SU-DHL-6 (cell line): Measurements from ENCODE around the gene INTS1.

ENCODE experiments used
- H2AFZ ChIP-seq: fragments of 200-600 bp; sonication (generic); 2 replicates; pipeline ENCODE4 v1.6.1; 2014; ENCODE audit warnings: low read depth, mild to moderate bottlenecking, moderate library complexity, mixed read lengths, antibody characterized with exemption, low read length; ENCODE audit not compliant: severe bottlenecking
- H3F3A ChIP-seq: fragments of 200-600 bp; shearing (Covaris generic); 2 replicates; pipeline ENCODE4 v1.6.0; 2016; ENCODE audit warnings: antibody characterized with exemption, mild to moderate bottlenecking; ENCODE audit not compliant: insufficient read depth
- H3K27ac ChIP-seq: fragments of 200-600 bp; sonication (generic); 2 replicates; pipeline ENCODE4 v1.5.1; 2016; ENCODE audit warnings: low read depth, mild to moderate bottlenecking, low read length, moderate library complexity, mixed read lengths
- H3K27me3 ChIP-seq: fragments of 200-600 bp; sonication (generic), shearing (Covaris generic); 2 replicates; pipeline ENCODE4 v1.6.0; 2014; ENCODE audit warnings: mild to moderate bottlenecking, low read length
- H3K36me3 ChIP-seq: fragments of 200-600 bp; sonication (generic); 2 replicates; pipeline ENCODE4 v1.6.1; 2014; ENCODE audit warnings: mild to moderate bottlenecking, low read length, mixed read lengths
- H3K4me2 ChIP-seq: fragments of 300-600, 200-600 bp; shearing (Covaris generic), sonication (generic); 2 replicates; pipeline ENCODE4 v1.6.0; 2014; ENCODE audit warnings: low read length, low read depth, mild to moderate bottlenecking; ENCODE audit not compliant: poor library complexity, severe bottlenecking
- H3K4me3 ChIP-seq: fragments of 200-600 bp; sonication (generic); 2 replicates; pipeline ENCODE4 v1.5.1; 2014; ENCODE audit warnings: antibody characterized with exemption, low read length, mild to moderate bottlenecking, mixed read lengths; ENCODE audit not compliant: insufficient read depth, poor library complexity, severe bottlenecking
- H3K79me2 ChIP-seq: fragments of 200-600 bp; sonication (generic); 2 replicates; pipeline ENCODE4 v1.6.1; 2014; ENCODE audit warnings: mild to moderate bottlenecking, low read length, moderate library complexity; ENCODE audit not compliant: insufficient read depth
- H3K9ac ChIP-seq: fragments of 200-600 bp; sonication (generic); 2 replicates; pipeline ENCODE4 v1.7.0; 2014; ENCODE audit warnings: mild to moderate bottlenecking, low read length
- H3K9me2 ChIP-seq: fragments of 200-600 bp; sonication (generic); replicated peaks from 2 replicates; pipeline ENCODE4 v1.6.1; 2014; ENCODE audit warnings: low read length; ENCODE audit not compliant: insufficient read depth
- H3K9me3 ChIP-seq: fragments of 200-600 bp; sonication (generic); 2 replicates; pipeline ENCODE4 v1.6.1; 2014; ENCODE audit warnings: low read length, mixed read lengths; ENCODE audit not compliant: insufficient read depth
- H4K20me1 ChIP-seq: fragments of 200-600 bp; sonication (generic); 2 replicates; pipeline ENCODE4 v1.6.1; 2014; ENCODE audit warnings: low read depth, mild to moderate bottlenecking, antibody characterized with exemption, low read length, moderate library complexity, mixed read lengths
- EZH2phosphoT487 ChIP-seq: fragments of 200-600 bp; sonication (generic), shearing (Covaris generic); conservative IDR thresholded peaks from 2 replicates; pipeline ENCODE4 v1.6.1; 2018; ENCODE audit warnings: mild to moderate bottlenecking, antibody characterized with exemption, low read length, moderate library complexity, mixed read lengths
- TF ChIP-seq, protein P1 (sequence below): fragments of 200-600 bp; sonication (generic); IDR thresholded peaks from one replicate; pipeline ENCODE4 v1.5.1; 2017; ENCODE audit warnings: antibody characterized with exemption, mild to moderate bottlenecking, low read length, moderate library complexity; ENCODE audit not compliant: insufficient read depth, poor library complexity, severe bottlenecking

The INTS1 gene

DNA sequence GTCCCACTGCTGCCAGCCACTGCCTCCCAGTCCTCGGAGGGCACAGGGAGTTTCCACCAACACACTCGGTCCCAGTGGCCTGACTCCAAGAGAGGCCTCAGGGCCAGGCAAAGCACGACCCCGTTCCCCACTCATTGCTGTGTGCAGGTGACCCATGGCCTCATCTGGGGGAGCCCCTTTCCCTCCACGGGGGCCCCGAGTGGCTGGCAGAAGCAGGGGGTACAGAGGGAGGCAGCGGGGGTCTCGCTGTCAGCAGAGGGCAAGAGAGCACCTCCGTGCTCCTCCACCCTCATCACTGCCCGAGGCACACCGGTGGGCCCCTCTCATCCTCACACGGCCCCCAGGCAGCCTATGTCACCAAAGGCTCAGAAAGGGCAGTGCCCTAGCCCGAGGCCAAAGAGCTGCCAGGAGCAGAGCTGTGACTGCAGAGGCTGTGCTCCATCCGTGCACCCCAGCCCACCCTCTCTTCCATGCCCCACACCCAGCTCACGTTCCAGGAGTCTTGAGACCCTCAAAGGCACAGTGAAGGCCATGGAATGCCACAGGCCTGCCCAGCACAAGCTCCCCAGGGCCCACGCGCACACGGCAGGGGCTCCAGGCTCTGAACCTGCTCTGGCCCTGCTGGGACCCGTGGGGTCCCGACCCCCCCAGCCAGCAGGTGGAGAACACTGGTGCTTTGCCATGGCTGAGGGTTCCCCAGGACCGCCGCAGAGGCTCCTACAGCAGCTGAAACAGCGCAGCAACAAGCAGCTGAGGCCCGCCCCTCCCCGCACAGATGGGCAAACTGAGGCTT lies 70.9 kb downstream of the INTS1 start:
- H3K36me3 ChIP-seq: no peaks in the 10 kb centered on the region
- H3K9me2 ChIP-seq: no peaks in the 10 kb centered on the region
- H4K20me1 ChIP-seq: no peaks in the 10 kb centered on the region
- no peak overlapping the region for H3K27ac ChIP-seq
- no peaks in the 10 kb centered on the region for H3K27me3 ChIP-seq
- H3K79me2 ChIP-seq: no peaks in the 10 kb centered on the region
- H3K9me3 ChIP-seq: no peaks in the 10 kb centered on the region
- no peak overlapping the region for H3K4me2 ChIP-seq
- H3F3A ChIP-seq: no peaks in the 10 kb centered on the region
- TF ChIP-seq, protein P1, sequence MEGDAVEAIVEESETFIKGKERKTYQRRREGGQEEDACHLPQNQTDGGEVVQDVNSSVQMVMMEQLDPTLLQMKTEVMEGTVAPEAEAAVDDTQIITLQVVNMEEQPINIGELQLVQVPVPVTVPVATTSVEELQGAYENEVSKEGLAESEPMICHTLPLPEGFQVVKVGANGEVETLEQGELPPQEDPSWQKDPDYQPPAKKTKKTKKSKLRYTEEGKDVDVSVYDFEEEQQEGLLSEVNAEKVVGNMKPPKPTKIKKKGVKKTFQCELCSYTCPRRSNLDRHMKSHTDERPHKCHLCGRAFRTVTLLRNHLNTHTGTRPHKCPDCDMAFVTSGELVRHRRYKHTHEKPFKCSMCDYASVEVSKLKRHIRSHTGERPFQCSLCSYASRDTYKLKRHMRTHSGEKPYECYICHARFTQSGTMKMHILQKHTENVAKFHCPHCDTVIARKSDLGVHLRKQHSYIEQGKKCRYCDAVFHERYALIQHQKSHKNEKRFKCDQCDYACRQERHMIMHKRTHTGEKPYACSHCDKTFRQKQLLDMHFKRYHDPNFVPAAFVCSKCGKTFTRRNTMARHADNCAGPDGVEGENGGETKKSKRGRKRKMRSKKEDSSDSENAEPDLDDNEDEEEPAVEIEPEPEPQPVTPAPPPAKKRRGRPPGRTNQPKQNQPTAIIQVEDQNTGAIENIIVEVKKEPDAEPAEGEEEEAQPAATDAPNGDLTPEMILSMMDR: no peak
- TF ChIP-seq EZH2phosphoT487: no peak
- no peak overlapping the region for H3K4me3 ChIP-seq
- H2AFZ ChIP-seq: no peak overlapping the region
- no peak overlapping the region for H3K9ac ChIP-seq

DNA sequence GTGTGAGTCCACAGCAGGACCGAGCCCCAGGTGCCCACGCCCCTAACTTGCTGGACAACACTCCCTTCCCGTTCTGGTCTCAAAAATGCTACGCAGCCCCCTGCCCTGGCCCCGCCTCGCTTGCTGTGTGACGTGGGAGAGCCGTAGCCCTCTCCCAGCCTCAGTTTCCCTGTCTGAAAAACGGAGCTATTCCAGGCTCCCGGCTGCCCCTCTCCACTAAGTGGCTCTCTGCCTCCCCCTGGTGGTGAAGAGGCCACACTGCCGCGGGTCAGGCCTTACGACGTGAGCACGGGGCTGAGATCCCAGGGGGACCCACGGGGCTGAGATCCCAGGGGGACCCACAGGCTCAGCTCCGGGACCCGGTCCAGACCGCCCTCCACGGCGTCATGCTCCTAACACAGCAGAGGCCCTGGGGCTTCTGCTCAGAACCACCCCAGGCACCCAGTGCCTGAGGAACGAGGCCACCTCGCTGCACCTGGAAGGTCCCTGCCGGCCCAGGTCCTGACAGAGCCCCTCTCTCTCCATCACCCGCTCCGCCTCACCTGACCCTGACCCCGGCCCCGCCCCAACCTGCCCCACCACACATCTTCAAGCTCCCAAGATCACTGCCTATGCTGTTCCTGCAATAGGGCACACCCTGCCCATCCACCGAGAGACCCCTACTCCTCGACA lies 71.6 kb downstream of the INTS1 start:
- H3K4me3 ChIP-seq: no peak overlapping the region
- no peaks in the 10 kb centered on the region for H3K9me2 ChIP-seq
- no peak for TF ChIP-seq EZH2phosphoT487
- TF ChIP-seq, protein P1: peak; percentile 99
- no peaks in the 10 kb centered on the region for H3K36me3 ChIP-seq
- H3K4me2 ChIP-seq: no peak overlapping the region
- H3K79me2 ChIP-seq: no peaks in the 10 kb centered on the region
- no peak overlapping the region for H3K9ac ChIP-seq
- no peaks in the 10 kb centered on the region for H3K27me3 ChIP-seq
- H3F3A ChIP-seq: no peaks in the 10 kb centered on the region
- no peaks in the 10 kb centered on the region for H4K20me1 ChIP-seq
- no peak overlapping the region for H3K27ac ChIP-seq
- H2AFZ ChIP-seq: no peak overlapping the region
- no peaks in the 10 kb centered on the region for H3K9me3 ChIP-seq

DNA sequence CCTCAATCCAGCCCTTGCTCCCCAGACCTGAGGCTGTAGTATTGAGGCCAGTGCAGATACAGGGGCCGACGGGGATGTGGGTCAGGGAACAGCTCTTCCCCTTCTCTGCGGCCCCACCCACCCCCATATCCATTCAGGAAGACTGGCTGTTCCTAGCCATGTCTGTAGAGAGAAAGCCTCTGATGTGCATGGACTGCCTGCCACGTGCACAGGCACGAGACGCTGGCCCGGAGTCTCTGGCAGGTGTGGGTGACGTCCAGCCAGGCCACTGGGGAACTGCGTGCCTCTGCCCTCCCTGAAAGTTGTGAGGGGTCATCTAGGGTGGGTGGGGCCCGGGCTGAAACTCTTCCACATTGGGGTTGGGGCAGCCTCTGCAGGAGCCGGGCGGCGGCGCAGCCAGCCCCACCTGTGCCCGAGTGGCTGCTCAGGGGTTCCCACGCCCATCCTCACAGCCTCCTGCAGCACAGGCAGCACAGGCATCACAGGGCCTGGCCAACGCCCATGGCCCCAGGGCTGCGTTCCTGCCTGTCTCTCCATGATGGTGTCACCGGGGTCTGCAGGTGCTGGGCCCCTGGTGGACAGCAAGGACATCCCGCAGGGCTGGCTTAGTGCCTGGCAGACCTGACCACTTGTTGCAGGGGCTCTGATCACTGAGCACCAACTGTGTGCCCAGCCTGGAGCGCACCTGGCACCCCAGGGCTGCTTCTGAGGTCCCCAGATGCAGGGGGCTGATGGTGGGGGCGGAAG lies 72.4 kb downstream of the INTS1 start:
- no peaks in the 10 kb centered on the region for H3F3A ChIP-seq
- no peaks in the 10 kb centered on the region for H3K27me3 ChIP-seq
- no peaks in the 10 kb centered on the region for H3K79me2 ChIP-seq
- H3K9ac ChIP-seq: no peak overlapping the region
- H3K9me3 ChIP-seq: no peaks in the 10 kb centered on the region
- H3K27ac ChIP-seq: no peak overlapping the region
- H3K4me2 ChIP-seq: no peak overlapping the region
- H3K36me3 ChIP-seq: no peaks in the 10 kb centered on the region
- no peak for TF ChIP-seq EZH2phosphoT487
- TF ChIP-seq, protein P1: no peak
- no peak overlapping the region for H2AFZ ChIP-seq
- no peaks in the 10 kb centered on the region for H4K20me1 ChIP-seq
- H3K9me2 ChIP-seq: no peaks in the 10 kb centered on the region
- no peak overlapping the region for H3K4me3 ChIP-seq
